ENCODE measurements around the gene CD40. TPM values are rescaled to one million over a fixed set of nuclear protein-coding genes. Genes with fewer than 3 reads are reported as not detected.

The CD40 gene
- total RNA-seq, 1 experiment from 2014 or later, result 1.5 TPM

DNA sequence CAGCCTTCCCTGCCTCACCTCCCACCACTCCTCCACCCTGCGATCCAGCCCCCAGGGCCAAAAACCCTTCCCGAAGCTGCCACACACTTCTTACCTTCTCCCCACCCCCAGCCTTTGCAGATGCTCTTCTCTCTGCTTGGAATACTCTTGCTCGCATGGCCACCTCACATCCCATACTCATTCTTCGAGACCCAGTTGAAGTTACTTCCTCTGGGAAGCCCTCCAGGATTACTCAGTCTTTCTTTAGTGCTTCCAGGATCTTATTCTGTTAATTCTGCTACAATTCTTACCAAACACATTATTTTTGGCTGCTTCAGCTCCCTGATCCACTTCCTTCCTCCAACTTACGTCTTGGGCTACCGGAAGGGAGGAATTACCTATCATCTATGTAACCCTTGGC is 54.3 kb downstream of the CD40 start:
- CTCF ChIA-PET, result interaction anchor here (0.6 to 2.1 kb wide), 4 partner anchors 28 to 205 kb away, joined by 3 to 5 read pairs (median 3); no protein-coding TSS in a partner anchor
- H3K36me3 Mint-ChIP-seq (ENCODE audit: insufficient read depth, unreplicated experiment), result no peaks in the 10 kb centered on the region
- intact Hi-C loops (cut with micrococcal nuclease), result no loop called here
- no peak overlapping the region for H3K4me3 Mint-ChIP-seq (ENCODE audit: unreplicated experiment)
- no peak for DNase-seq (ENCODE audit: unreplicated experiment)
- no peaks in the 10 kb centered on the region for H3K9me3 Mint-ChIP-seq (ENCODE audit: unreplicated experiment)
- POLR2A ChIA-PET, result no interaction called here
- no TSS peak for BruUV-seq (replicated peaks)
- H3K4me1 Mint-ChIP-seq (ENCODE audit: insufficient read depth, unreplicated experiment), result no peaks in the 10 kb centered on the region
- peaks cover 67% of the 10 kb centered on the region for H3K27me3 Mint-ChIP-seq (ENCODE audit: insufficient read depth, unreplicated experiment)
- H3K27ac Mint-ChIP-seq (ENCODE audit: low read depth, unreplicated experiment), result no peak overlapping the region
- TF ChIP-seq, protein P1, sequence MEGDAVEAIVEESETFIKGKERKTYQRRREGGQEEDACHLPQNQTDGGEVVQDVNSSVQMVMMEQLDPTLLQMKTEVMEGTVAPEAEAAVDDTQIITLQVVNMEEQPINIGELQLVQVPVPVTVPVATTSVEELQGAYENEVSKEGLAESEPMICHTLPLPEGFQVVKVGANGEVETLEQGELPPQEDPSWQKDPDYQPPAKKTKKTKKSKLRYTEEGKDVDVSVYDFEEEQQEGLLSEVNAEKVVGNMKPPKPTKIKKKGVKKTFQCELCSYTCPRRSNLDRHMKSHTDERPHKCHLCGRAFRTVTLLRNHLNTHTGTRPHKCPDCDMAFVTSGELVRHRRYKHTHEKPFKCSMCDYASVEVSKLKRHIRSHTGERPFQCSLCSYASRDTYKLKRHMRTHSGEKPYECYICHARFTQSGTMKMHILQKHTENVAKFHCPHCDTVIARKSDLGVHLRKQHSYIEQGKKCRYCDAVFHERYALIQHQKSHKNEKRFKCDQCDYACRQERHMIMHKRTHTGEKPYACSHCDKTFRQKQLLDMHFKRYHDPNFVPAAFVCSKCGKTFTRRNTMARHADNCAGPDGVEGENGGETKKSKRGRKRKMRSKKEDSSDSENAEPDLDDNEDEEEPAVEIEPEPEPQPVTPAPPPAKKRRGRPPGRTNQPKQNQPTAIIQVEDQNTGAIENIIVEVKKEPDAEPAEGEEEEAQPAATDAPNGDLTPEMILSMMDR (IDR thresholded peaks at IDR 0.05; ENCODE audit: unreplicated experiment), result no peak

DNA sequence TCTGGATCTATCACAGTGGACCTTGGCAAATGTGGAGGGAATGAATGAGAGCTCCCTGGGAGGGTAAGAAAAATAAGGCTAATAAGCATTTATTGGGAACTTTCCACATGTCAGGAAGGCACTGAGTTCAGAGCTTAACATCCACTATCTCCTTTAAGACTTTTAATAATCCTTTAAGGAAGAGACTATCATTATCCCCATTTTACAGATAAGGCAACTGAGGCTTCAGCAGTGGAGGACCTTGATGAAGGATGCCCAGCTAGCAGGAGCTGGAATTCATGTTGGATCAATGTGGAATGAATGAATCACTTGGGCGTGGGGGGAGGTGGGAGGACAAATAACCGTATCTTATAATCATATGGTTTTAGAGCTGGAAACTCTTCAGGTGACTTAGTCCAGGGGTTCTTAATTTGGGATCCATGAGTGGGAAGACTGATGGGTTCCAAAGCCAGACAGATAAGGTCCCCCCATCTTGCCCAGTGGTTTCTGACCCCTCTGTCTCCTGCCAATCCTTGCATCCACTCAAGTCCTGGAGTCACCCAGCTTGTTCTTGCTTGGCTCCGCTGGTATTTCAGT is 54.9 kb downstream of the CD40 start:
- peaks cover 73% of the 10 kb centered on the region for H3K27me3 Mint-ChIP-seq (ENCODE audit: insufficient read depth, unreplicated experiment)
- ChIA-PET POLR2A (interaction anchor here (0.6 kb wide), 1 partner anchor 501 kb away, joined by 3 read pairs; no protein-coding TSS in a partner anchor), CTCF (interaction anchor here (0.6 to 2.1 kb wide), 5 partner anchors 29 to 205 kb away, joined by 3 to 5 read pairs (median 3); no protein-coding TSS in a partner anchor)
- H3K4me3 Mint-ChIP-seq (ENCODE audit: unreplicated experiment), result no peak overlapping the region
- DNase-seq (ENCODE audit: unreplicated experiment), result no peak
- H3K4me1 Mint-ChIP-seq (ENCODE audit: insufficient read depth, unreplicated experiment), result no peaks in the 10 kb centered on the region
- no peak overlapping the region for H3K27ac Mint-ChIP-seq (ENCODE audit: low read depth, unreplicated experiment)
- intact Hi-C loops (cut with micrococcal nuclease), result no loop called here
- TF ChIP-seq, protein P1 (IDR thresholded peaks at IDR 0.05; ENCODE audit: unreplicated experiment), result no peak
- H3K36me3 Mint-ChIP-seq (ENCODE audit: insufficient read depth, unreplicated experiment), result no peaks in the 10 kb centered on the region
- BruUV-seq (replicated peaks), result no TSS peak
- no peaks in the 10 kb centered on the region for H3K9me3 Mint-ChIP-seq (ENCODE audit: unreplicated experiment)

DNA sequence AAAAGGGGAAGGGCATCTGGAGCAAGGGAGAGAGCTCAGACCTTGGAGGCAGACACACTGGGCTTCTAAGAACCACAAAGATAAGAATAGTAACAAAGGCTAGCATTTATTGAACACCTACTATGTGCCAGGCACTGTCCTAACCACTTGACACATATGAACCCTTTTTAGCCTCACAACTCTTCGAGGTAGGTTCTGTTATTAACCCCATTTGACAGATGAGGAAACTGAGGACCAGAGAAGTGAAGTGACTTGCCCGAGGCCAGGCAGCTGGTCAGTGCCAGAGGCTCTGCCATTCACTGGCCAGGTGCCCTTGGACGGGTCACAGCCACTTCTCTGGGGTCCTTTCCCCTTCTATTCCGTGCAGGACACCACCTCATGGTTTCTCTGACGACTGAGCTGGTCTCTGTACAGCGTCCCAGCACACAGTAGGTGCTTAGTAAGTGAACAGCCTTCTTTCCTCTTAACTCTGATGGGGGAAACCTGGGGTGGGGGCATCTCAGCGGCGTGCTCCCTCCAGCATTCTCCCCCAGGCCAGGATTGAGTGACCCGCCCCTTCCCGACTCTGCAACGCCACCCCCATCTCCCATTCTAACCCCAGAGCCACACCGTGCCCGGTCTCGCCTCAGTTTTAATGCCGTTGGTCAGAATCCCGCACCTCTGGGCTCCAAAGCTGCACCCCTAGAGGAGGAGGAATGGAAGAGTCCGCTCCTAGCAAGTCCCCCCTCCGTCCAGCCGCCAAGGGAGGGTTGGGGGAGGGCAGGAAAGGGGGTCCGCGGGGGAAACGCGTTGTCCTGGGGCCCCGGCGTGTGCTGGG is 55.7 kb downstream of the CD40 start:
- H3K27me3 Mint-ChIP-seq (ENCODE audit: insufficient read depth, unreplicated experiment), result peaks cover 77% of the 10 kb centered on the region

More for the DNA sequence above, 55.7 kb downstream of the CD40 start:
- Mint-ChIP-seq H3K4me1 (ENCODE audit: insufficient read depth, unreplicated experiment) (no peaks in the 10 kb centered on the region), H3K27ac (ENCODE audit: low read depth, unreplicated experiment) (no peak overlapping the region), H3K9me3 (ENCODE audit: unreplicated experiment) (no peaks in the 10 kb centered on the region), H3K36me3 (ENCODE audit: insufficient read depth, unreplicated experiment) (no peaks in the 10 kb centered on the region), H3K4me3 (ENCODE audit: unreplicated experiment) (no peak overlapping the region)
- intact Hi-C loops (cut with micrococcal nuclease), result no loop called here
- BruUV-seq (replicated peaks), result no TSS peak
- DNase-seq (ENCODE audit: unreplicated experiment), result no peak
- POLR2A ChIA-PET, result no interaction called here
- CTCF ChIA-PET, result interaction anchor here (0.7 to 2.1 kb wide), 3 partner anchors 30 to 159 kb away, joined by 3 to 5 read pairs (median 3); no protein-coding TSS in a partner anchor
- TF ChIP-seq, protein P1 (IDR thresholded peaks at IDR 0.05; ENCODE audit: unreplicated experiment), result no peak

Data from MCF 10A (cell line).